Ovary (tissue), 9 donors: ENCODE data around the gene KIF7. TPM values are rescaled to one million over a fixed set of nuclear protein-coding genes. Genes with fewer than 3 reads are reported as not detected.
A peak's percentile ranks its signal among the peaks of the same experiment; 100 is the strongest.

ENCODE experiments used
- DNase-seq, 5 donors: peaks; one replicate each; pipeline ENCODE4 v3.0.0-alpha.2; 2019 to 2020
- H3K27ac ChIP-seq, 2 donors: fragments of 200-600 bp; one replicate each; pipeline versions ENCODE4 v1.5.1 to v1.8.0; 2019 to 2022
- H3K27me3 ChIP-seq: fragments of 200-600 bp; one replicate; pipeline ENCODE4 v1.8.0; 2022
- H3K36me3 ChIP-seq: fragments of 200-600 bp; sonication (generic); one replicate; pipeline ENCODE4 v1.5.1; 2019
- H3K4me1 ChIP-seq: one replicate; pipeline ENCODE4 v1.8.1; 2013; ENCODE audit warnings: mild to moderate bottlenecking, moderate library complexity; ENCODE audit not compliant: insufficient read depth
- H3K4me3 ChIP-seq: fragments of 200-600 bp; sonication (generic); one replicate; pipeline ENCODE4 v1.5.1; 2017
- H3K9me3 ChIP-seq, 2 donors: fragments of 200-600 bp in 1 of 2; sonication (generic) in 1 of 2; one replicate each; pipeline versions ENCODE4 v1.5.1 to v1.8.1; 2013 to 2019; ENCODE audit warnings: mild to moderate bottlenecking in 1 of 2, moderate library complexity in 1 of 2
- CTCF ChIP-seq, 3 donors: fragments of 450-650 bp in 2 of 3; fragments of 200-600 bp in 1 of 3; IDR thresholded peaks; one replicate each; pipeline versions ENCODE4 v1.5.1 to v1.8.0; 2016 to 2022; ENCODE audit warnings: antibody characterized with exemption in 3 of 3, mild to moderate bottlenecking in 1 of 3
- EP300 ChIP-seq: sonication (generic); formaldehyde crosslinking; IDR thresholded peaks from one replicate; pipeline ENCODE4 v1.6.1; 2017; ENCODE audit warnings: antibody characterized with exemption
- POLR2A ChIP-seq: fragments of 450-650 bp; IDR thresholded peaks from one replicate; pipeline ENCODE4 v1.6.1; 2017; ENCODE audit warnings: antibody characterized with exemption, mild to moderate bottlenecking, moderate library complexity
- WGBS, 3 donors: extraction: QIAGEN DNeasy Blood & Tissue Kit in 1 of 3; methylation state at CpG; one replicate each; pipeline versions ENCODE4 v1.1.5 to v1.1.7; 2013 to 2017; 5-methylcytosine and 5-hydroxymethylcytosine counted together
- intact Hi-C, 4 donors: fragments of 100-400 bp; cut with DNase I; formaldehyde crosslinking; loops; one replicate each; pipeline versions ENCODE4 v1.11.0 to v1.15.1; 2022 to 2023
- polyA plus RNA-seq, 2 donors: library from polyadenylated mRNA; stranded (reverse); fragments of 200-250 nt in 1 of 2; fragments of 350-450 nt in 1 of 2; fragmentation: Illumina TruSeq in 1 of 2; extraction: RNeasy Lipid Tissue Mini Kit (QIAGEN cat#74804) in 1 of 2; gene quantifications; one replicate each; pipeline ENCODE4 v1.2.3, GENCODE V29; 2013 to 2014
- total RNA-seq, 7 donors: library from RNA; depleted of rRNA in 2 of 7; stranded (reverse); fragments of >200 nt in 2 of 7; fragmentation: NEBNext Ultra II Directional in 3 of 7; extraction: Animal tissue kit (Norgen Biotek cat#: 25700) in 3 of 7; gene quantifications; one replicate each; pipeline versions ENCODE4 v1.1.0 to v1.2.4, GENCODE V29; 2016 to 2023
- donor health status: DM: no; HTN: no; CAD: no; lungs with moderate emphysema.
- donor health status: DM: no; HTN: no; CAD: no.
- donor health status: Bipolar disorder and iron deficiency.
- donor health status: DM: yes; HTN: yes; CAD: no.
- donor health status: DM: no; HTN: no; CAD: no.
- donor health status: DM: yes; HTN: yes; CAD: no.

The KIF7 gene
- total and polyA plus RNA-seq, 9 donors, result 1.5 to 16.3 (median 10.6) TPM

GRCh38 chr15:89671687-89672086 is 16.4 kb upstream of the KIF7 start:
- Histone ChIP-seq H3K4me3 (no peak overlapping the region), H3K27me3 (no peaks in the 10 kb centered on the region), H3K27ac (peak overlapping the region in 1 of 2 donors; percentile 35), H3K9me3 (no peaks in the 10 kb centered on the region), H3K36me3 (no peaks in the 10 kb centered on the region), H3K4me1 (peaks cover 8% of the 10 kb centered on the region)
- intact Hi-C loops, result no loop called here
- DNase-seq, result peak in 1 of 5 donors; percentile 12
- WGBS, 3 donors, result 56 to 62% (median 61%) methylated on average over 4 of the region's 4 CpGs
- no peak for TF ChIP-seq EP300
- TF ChIP-seq POLR2A, result no peak

DNA sequence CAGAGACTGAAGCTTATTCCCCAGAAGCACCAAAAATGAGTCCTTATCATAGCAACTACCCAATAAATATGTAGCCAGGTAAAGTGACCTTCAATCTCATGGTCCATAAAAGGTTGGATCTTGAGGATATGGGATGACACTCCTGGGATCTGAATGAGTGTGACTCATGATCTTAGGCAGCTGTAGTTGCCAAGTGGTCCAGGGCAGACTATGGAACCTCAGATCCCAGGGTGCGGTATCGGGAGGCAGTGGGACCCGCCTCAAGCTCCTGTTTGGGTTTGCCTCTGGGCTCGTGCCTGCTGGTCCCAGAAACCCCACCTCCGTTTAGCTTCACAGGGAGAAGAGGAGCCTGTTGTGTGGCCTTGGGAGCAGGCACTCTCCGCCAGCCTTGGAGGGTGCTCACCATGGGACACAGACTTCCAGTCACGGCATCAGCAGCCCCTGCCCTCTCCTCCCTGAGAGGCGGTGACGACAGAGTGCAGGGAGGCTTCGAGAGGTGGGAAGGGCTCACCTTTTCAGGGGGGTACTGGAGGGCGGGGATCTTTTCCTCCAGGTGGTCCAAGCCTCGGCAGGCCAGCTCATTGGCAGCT is 15.8 kb upstream of the KIF7 start:
- Histone ChIP-seq H3K4me1 (peaks cover 8% of the 10 kb centered on the region), H3K4me3 (no peak overlapping the region), H3K36me3 (no peaks in the 10 kb centered on the region), H3K9me3 (no peaks in the 10 kb centered on the region), H3K27me3 (no peaks in the 10 kb centered on the region), H3K27ac (no peak overlapping the region)
- TF ChIP-seq POLR2A, result no peak
- TF ChIP-seq EP300, result no peak
- no peak for TF ChIP-seq CTCF (IDR thresholded peaks at IDR 0.05)
- intact Hi-C loops, result no loop called here
- WGBS, 3 donors, result 76 to 88% (median 86%) methylated on average over 12 of the region's 12 CpGs
- peak in 1 of 5 donors; percentile 14 for DNase-seq

DNA sequence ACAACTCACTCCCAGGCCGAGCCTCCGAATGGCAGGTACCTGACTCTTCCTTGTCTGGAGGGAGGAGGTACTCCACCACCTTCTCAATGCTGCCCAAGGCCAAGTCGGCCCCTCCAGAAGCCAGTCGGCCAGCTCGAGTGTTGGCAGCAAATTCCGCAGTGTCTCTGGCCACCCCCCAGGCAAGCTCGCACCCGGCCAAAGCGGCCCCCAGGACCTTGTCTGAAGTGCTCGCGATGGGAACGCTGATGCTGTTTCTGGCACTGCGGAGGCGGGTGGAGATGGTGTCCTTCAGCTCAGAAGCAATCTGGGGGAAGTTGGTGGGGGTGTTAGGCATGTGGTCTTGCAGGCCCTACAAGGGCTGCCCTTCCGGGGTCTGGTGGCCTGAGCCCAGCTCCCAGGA is 14.7 kb upstream of the KIF7 start:
- Histone ChIP-seq H3K27ac (no peak overlapping the region), H3K4me1 (peaks cover 11% of the 10 kb centered on the region), H3K27me3 (no peaks in the 10 kb centered on the region), H3K9me3 (no peaks in the 10 kb centered on the region), H3K4me3 (no peak overlapping the region), H3K36me3 (no peaks in the 10 kb centered on the region)
- intact Hi-C loops, result no loop called here
- WGBS, 3 donors, result 86 to 89% (median 86%) methylated on average over 15 of the region's 15 CpGs
- no peak for TF ChIP-seq CTCF (IDR thresholded peaks at IDR 0.05)
- no peak for TF ChIP-seq EP300
- TF ChIP-seq POLR2A, result no peak
- no peak for DNase-seq

DNA sequence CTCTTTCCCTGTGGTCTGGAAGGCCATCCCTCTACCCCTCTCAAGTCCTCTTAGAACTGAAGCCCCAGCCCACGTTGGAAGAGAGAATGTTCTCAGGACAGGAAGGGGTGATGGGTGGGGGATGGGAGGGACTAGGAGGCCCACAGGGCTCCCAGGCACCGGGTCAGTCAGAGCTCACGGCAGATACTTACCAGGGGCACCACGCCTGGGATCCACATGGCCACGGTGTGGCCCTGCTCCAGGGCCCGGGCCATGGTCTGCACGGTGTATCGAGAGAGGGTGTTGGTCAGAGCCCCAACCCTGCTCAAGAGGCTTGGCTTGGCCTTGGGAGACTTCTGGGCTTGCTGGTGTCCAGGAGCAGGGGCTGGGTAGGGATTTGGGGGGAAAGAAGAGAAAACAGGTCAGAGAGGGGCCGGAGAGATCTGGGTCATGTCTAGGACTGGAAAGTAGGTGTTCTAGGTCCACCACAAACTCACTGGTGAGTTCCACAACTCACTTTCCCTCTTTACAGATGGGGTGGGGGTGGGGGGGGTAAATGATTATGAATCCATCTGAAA is 14.1 kb upstream of the KIF7 start:
- Histone ChIP-seq H3K4me3 (no peak overlapping the region), H3K27ac (no peak overlapping the region), H3K36me3 (no peaks in the 10 kb centered on the region), H3K4me1 (peaks cover 11% of the 10 kb centered on the region), H3K9me3 (no peaks in the 10 kb centered on the region), H3K27me3 (no peaks in the 10 kb centered on the region)
- 72 to 81% (median 80%) methylated on average over 8 to 9 of the region's 9 CpGs for WGBS, 3 donors
- DNase-seq, result no peak
- TF ChIP-seq EP300, result no peak
- no peak for TF ChIP-seq CTCF (IDR thresholded peaks at IDR 0.05)
- no peak for TF ChIP-seq POLR2A
- intact Hi-C loops, result no loop called here

DNA sequence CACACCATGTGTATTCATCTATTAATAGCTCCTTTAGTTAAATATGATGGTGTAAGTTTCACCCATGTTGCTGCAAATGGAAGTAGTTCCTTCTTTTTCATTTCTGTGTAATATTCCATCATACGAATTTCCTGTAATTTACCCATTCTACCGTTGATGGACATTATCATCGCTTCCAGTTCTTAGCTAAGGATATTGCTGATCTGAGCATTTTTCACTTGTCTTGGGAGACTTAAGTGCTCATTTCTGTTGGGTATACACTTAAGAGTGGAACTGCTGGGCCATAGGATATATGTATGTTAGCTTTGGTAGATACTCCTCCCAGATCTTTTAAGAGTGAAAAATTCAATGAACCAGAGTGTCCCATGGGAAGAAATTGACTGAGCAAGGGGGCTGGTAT is 12.9 kb upstream of the KIF7 start:
- no peak for DNase-seq
- Histone ChIP-seq H3K4me3 (no peak overlapping the region), H3K27ac (no peak overlapping the region), H3K36me3 (no peaks in the 10 kb centered on the region), H3K27me3 (no peaks in the 10 kb centered on the region), H3K9me3 (no peaks in the 10 kb centered on the region), H3K4me1 (peaks cover 12% of the 10 kb centered on the region)
- TF ChIP-seq POLR2A, result no peak
- WGBS, 3 donors, result 92 to 95% (median 94%) methylated on average over 3 of the region's 3 CpGs
- intact Hi-C loops, result no loop called here
